Cardiac fibroblast (primary cell): ENCODE measurements around the gene PPARD.

ENCODE experiments used
- DNase-seq, 2 donors: peaks; one replicate each; pipeline versions ENCODE4 v3.0.0 to v3.0.0-alpha.2; 2010; ENCODE audit warnings: low read depth in 2 of 2
- H3K4me3 ChIP-seq, 2 donors: replicated peaks in 1 of 2; 1 replicate in 1 of 2; 2 replicates in 1 of 2; pipeline ENCODE4 v1.5.1; 2011; ENCODE audit warnings: low read depth in 2 of 2, low read length in 2 of 2, mild to moderate bottlenecking in 2 of 2, moderate library complexity in 1 of 2
- CTCF ChIP-seq: IDR thresholded peaks from one replicate; pipeline ENCODE4 v1.5.1; 2011; ENCODE audit warnings: low read depth, mild to moderate bottlenecking, low read length, inconsistent platforms

PPARD gene

GRCh38 chr6:35475573-35475972 is 133.2 kb downstream of the PPARD start:
- TF ChIP-seq CTCF: no peak
- H3K4me3 ChIP-seq: no peak overlapping the region
- DNase-seq: no peak

- no peak for TF ChIP-seq CTCF
- no peak overlapping the region for H3K4me3 ChIP-seq
- no peak for DNase-seq
Measured at GRCh38 chr6:35476004-35476403, 133.6 kb downstream of the PPARD start.

DNA sequence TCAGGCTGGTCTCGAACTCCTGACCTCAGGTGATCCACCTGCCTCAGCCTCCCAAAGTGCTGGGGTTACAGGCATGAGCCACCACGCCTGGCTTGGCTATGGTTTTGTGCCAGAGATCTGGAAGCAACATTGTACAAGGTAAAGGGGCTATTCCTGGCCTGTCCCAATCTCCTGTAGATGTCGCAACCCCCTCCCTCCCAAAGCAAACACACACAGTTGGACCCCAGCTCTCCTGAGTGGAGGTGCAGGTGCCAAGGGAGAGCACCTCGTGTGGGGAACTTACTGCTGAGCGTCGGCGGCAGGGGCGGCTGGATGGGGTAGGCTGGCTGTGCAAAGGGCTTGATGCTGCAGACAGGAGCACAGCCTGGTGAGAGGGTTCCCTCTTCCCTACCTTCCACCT is 134.7 kb downstream of the PPARD start:
- H3K4me3 ChIP-seq: no peak overlapping the region
- DNase-seq: no peak
- no peak for TF ChIP-seq CTCF
